Measurements from ENCODE around the gene CUEDC1. TPM values are rescaled to one million over a fixed set of nuclear protein-coding genes. Genes with fewer than 3 reads are reported as not detected.
A peak's percentile ranks its signal among the peaks of the same experiment; 100 is the strongest.

CUEDC1 gene
- total and polyA plus RNA-seq, 9 of the 15 experiments (the other 6 are each of a cell fraction or from before 2014, with no cell fraction given): 0.20 to 4.1 (median 1.6) TPM; not detected in 1

GRCh38 chr17:57823469-57824401 lies 131.5 kb downstream of the CUEDC1 start:
- no peak overlapping the region for H3K27ac ChIP-seq (ENCODE audit: extremely low read depth, low read depth, low read length)
- 7% methylated on average over 14 of the region's 15 CpGs for WGBS (ENCODE audit: insufficient coverage, low coverage, missing lambda C conversion rate)
- no peak overlapping the region for H3K4me2 ChIP-seq (ENCODE audit: insufficient read depth, low read length)
- FAIRE-seq: no peak
- DNase-seq (ENCODE audit: extremely low read depth in 1 of 4, low spot score in 3 of 4): no peak
- H3K36me3 ChIP-seq (ENCODE audit: control insufficient read depth, insufficient read depth, low read length): no peaks in the 10 kb centered on the region
- no peaks in the 10 kb centered on the region for H4K20me1 ChIP-seq (replicated peaks; ENCODE audit: control insufficient read depth, insufficient read depth, low read length)
- intact Hi-C loops (cut with micrococcal nuclease) (no loop called here), in situ Hi-C loops (cut with MboI) (no loop called here)
- H3K9ac ChIP-seq (ENCODE audit: insufficient read depth in 1 of 2, low read depth in 2 of 2, low read length in 2 of 2): no peak overlapping the region
- no peaks in the 10 kb centered on the region for H3K79me2 ChIP-seq (ENCODE audit: control insufficient read depth, insufficient read depth, low read length)
- H2AFZ ChIP-seq (ENCODE audit: low read depth, low read length): no peak overlapping the region
- CTCF ChIA-PET (ENCODE audit: low intra/inter-chr PET ratio): no interaction called here
- no TSS peak for BruUV-seq (replicated peaks)
- H3K9me3 ChIP-seq (replicated peaks; ENCODE audit: control insufficient read depth, insufficient read depth, low read depth, low read length): no peaks in the 10 kb centered on the region
- no peaks in the 10 kb centered on the region for H3K9me1 ChIP-seq (ENCODE audit: control insufficient read depth, insufficient read depth, low read length)
- ATAC-seq: no peak
- POLR2A ChIA-PET: interaction anchor here (0.7 to 1.8 kb wide), 2 partner anchors 10 to 1157 kb away, joined by 3 to 7 read pairs; no protein-coding TSS in a partner anchor
- H3K27me3 ChIP-seq (ENCODE audit: control insufficient read depth in 2 of 2, insufficient read depth in 2 of 2, low read length in 2 of 2): peaks cover 25 to 33% of the 10 kb centered on the region in 2 experiments
- TF ChIP-seq PBX2 (CRISPR knock-in tag; IDR thresholded peaks at IDR 0.05; ENCODE audit: low read depth) (no peak), PBX2 (tag; conservative IDR thresholded peaks at IDR 0.05; ENCODE audit: low read depth) (peak; percentile 30; the same call in 1 of the 2 replicates), CEBPB (tag; IDR thresholded peaks at IDR 0.05) (0 out of 2 replicates have a peak, but pooled peaks have one; percentile 7), MXI1 (IDR thresholded peaks at IDR 0.05; ENCODE audit: low read depth, low read length) (no peak)
- H3K4me3 ChIP-seq: no peak overlapping the region
- H3K4me1 ChIP-seq (replicated peaks in 1 of 2; ENCODE audit: control insufficient read depth in 2 of 2, insufficient read depth in 2 of 2, low read length in 2 of 2): no peaks in the 10 kb centered on the region
